ENCODE measurements around the gene ALG5. TPM values are rescaled to one million over a fixed set of nuclear protein-coding genes. Genes with fewer than 3 reads are reported as not detected.

The ALG5 gene
- total and polyA plus RNA-seq, 2 of the 4 experiments (the other 2 are of a cell fraction): 19.4 to 21.9 TPM

GRCh38 chr13:36910545-36910944, 88.6 kb downstream of the ALG5 start:
- Histone ChIP-seq H2BK5ac (ENCODE audit: low read depth, low read length, poor library complexity, severe bottlenecking) (no peak overlapping the region), H3K4me2 (ENCODE audit: low read depth, low read length) (no peak overlapping the region), H3K18ac (ENCODE audit: low read depth, low read length) (no peak overlapping the region), H3K9me3 (ENCODE audit: control insufficient read depth, insufficient read depth, low read length) (no peaks in the 10 kb centered on the region), H2AK5ac (ENCODE audit: low read depth, low read length) (no peak overlapping the region; the same call in 1 of the 2 replicates), H2BK20ac (ENCODE audit: low read depth, low read length) (no peak overlapping the region), H2BK120ac (ENCODE audit: low read depth, low read length) (no peak overlapping the region), H3K9me1 (ENCODE audit: insufficient read depth, low read length) (peaks cover 10% of the 10 kb centered on the region; the same call in 1 of the 2 replicates), H2BK15ac (ENCODE audit: low read depth, low read length) (no peak overlapping the region), H3K4me3 (ENCODE audit: insufficient read depth, low read depth, low read length) (no peak overlapping the region), H2AFZ (replicated peaks; ENCODE audit: low read length, poor library complexity) (no peak overlapping the region), H2AK9ac (replicated peaks; ENCODE audit: low read depth, low read length, poor library complexity) (no peak overlapping the region), H3K36me3 (ENCODE audit: control insufficient read depth, insufficient read depth, low read length) (peaks cover 2% of the 10 kb centered on the region), H3K4ac (ENCODE audit: low read depth, low read length) (no peak overlapping the region; the same call in 1 of the 2 replicates), H4K20me1 (ENCODE audit: insufficient read depth, low read length) (no peaks in the 10 kb centered on the region), H3K56ac (ENCODE audit: extremely low read depth, insufficient read depth, low read length) (no peak overlapping the region), H3K4me1 (ENCODE audit: control insufficient read depth, insufficient read depth, low read length) (peaks cover 4% of the 10 kb centered on the region), H4K8ac (ENCODE audit: low read depth in 2 of 2, low read length in 2 of 2) (no peak overlapping the region), H3K27ac (ENCODE audit: insufficient read depth, low read length) (no peak overlapping the region), H3K14ac (replicated peaks; ENCODE audit: low read depth, low read length) (no peak overlapping the region), H3K27me3 (ENCODE audit: control insufficient read depth, insufficient read depth, low read length) (no peaks in the 10 kb centered on the region), H3K9ac (ENCODE audit: low read depth, low read length) (no peak overlapping the region), H3K79me1 (ENCODE audit: low read depth in 1 of 2, low read length in 2 of 2) (peaks cover 26 to 64% of the 10 kb centered on the region in 2 experiments), H3K23ac (ENCODE audit: low read depth, low read length) (no peak overlapping the region), H4K91ac (ENCODE audit: insufficient read depth, low read depth, low read length) (no peak overlapping the region), H4K5ac (ENCODE audit: low read depth, low read length) (0 out of 2 replicates have a peak overlapping the region, but pooled peaks have one; percentile 30)
- dilution Hi-C loops (cut with HindIII; ENCODE audit: low sequenced_read_pairs, unreplicated experiment) (no loop called here), in situ Hi-C loops (cut with MboI; ENCODE audit: low sequenced_read_pairs) (no loop called here), intact Hi-C loops (cut with micrococcal nuclease) (no loop called here)
- TF ChIP-seq BHLHE40 (IDR thresholded peaks at IDR 0.05; ENCODE audit: low read depth, low read length): no peak
- TF ChIP-seq USF2 (IDR thresholded peaks at IDR 0.05; ENCODE audit: low read depth, low read length): no peak
- no peak for TF ChIP-seq MAFK (IDR thresholded peaks at IDR 0.05; ENCODE audit: low read depth, low read length)
- no peak for TF ChIP-seq CHD1 (IDR thresholded peaks at IDR 0.05; ENCODE audit: low read depth, low read length)
- no peak for TF ChIP-seq CTCF (conservative IDR thresholded peaks at IDR 0.05; ENCODE audit: low read depth, low read length)
- TF ChIP-seq POLR2A (IDR thresholded peaks at IDR 0.05; ENCODE audit: low read depth, low read length): no peak
- TF ChIP-seq RFX5 (IDR thresholded peaks at IDR 0.05; ENCODE audit: low read depth, low read length): no peak
- no peak for TF ChIP-seq MAZ (IDR thresholded peaks at IDR 0.05; ENCODE audit: borderline replicate concordance, low read depth, low read length)
- no peak for TF ChIP-seq CEBPB (IDR thresholded peaks at IDR 0.05; ENCODE audit: low read depth, low read length)
- no peak for TF ChIP-seq NFE2L2 (IDR thresholded peaks at IDR 0.05; ENCODE audit: low read depth, low read length)
- DNase-seq: no peak
- WGBS, 2 experiments (ENCODE audit: extremely low coverage in 2 of 2, insufficient read length in 1 of 2): no CpG with 5 or more reads among the region's 1 CpG
- no TSS peak for BruUV-seq (replicated peaks)
- ATAC-seq (ENCODE audit: low read depth): no peak
- ChIA-PET CTCF (no interaction called here), POLR2A (ENCODE audit: unreplicated experiment) (no interaction called here)

All from IMR-90 (cell line).